Keratinocyte (primary cell): ENCODE data around the gene LAT. TPM values are rescaled to one million over a fixed set of nuclear protein-coding genes. Genes with fewer than 3 reads are reported as not detected.
"Not testable (repeated sequence)": the region's sequence is repeated elsewhere in the genome, so short reads cannot be mapped to it uniquely, and the experiment has no call there.

Source experiments
- DNase-seq: peaks from one replicate; pipeline ENCODE4 v3.0.0-alpha.2; 2011; ENCODE audit warnings: low read depth, missing footprints, low spot score
- FAIRE-seq: peaks from 2 replicates; lab custom pipeline; 2011; peaks lifted over from hg19 to GRCh38; lab: Jason Lieb, UNC
- H2AFZ ChIP-seq: 2 replicates; pipeline ENCODE4 v1.6.0; 2012; ENCODE audit warnings: low read length, control low read depth, inconsistent platforms; ENCODE audit not compliant: control insufficient read depth
- H3K27ac ChIP-seq: 2 replicates; pipeline ENCODE4 v1.5.1; 2011; ENCODE audit warnings: low read length; ENCODE audit not compliant: control insufficient read depth, insufficient read depth
- H3K27me3 ChIP-seq: 3 replicates; pipeline ENCODE4 v1.6.0; 2011; ENCODE audit warnings: low read length; ENCODE audit not compliant: control insufficient read depth, insufficient read depth; ENCODE audit errors: extremely low read depth
- H3K36me3 ChIP-seq, 2 experiments: 2 replicates in 1 of 2; 3 replicates in 1 of 2; pipeline ENCODE4 v1.5.1; 2011; ENCODE audit warnings: low read length in 2 of 2, mild to moderate bottlenecking in 1 of 2; ENCODE audit not compliant: control insufficient read depth in 2 of 2, insufficient read depth in 2 of 2; ENCODE audit errors: extremely low read depth in 1 of 2
- H3K4me1 ChIP-seq: 3 replicates; pipeline ENCODE4 v1.5.1; 2011; ENCODE audit warnings: low read length; ENCODE audit not compliant: control insufficient read depth, insufficient read depth; ENCODE audit errors: extremely low read depth
- H3K4me2 ChIP-seq: 3 replicates; pipeline ENCODE4 v1.6.0; 2011; ENCODE audit warnings: low read depth, low read length; ENCODE audit not compliant: control insufficient read depth, insufficient read depth; ENCODE audit errors: extremely low read depth
- H3K4me3 ChIP-seq, 3 experiments: fragments of 200-600 bp in 1 of 3; sonication (generic) in 1 of 3; 2 replicates in 2 of 3; 3 replicates in 1 of 3; pipeline ENCODE4 v1.5.1; 2011 to 2016; ENCODE audit warnings: low read length in 3 of 3, mild to moderate bottlenecking in 3 of 3, control low read depth in 2 of 3, inconsistent platforms in 1 of 3, low read depth in 1 of 3, mixed read lengths in 1 of 3, mixed run types in 1 of 3, moderate library complexity in 1 of 3; ENCODE audit not compliant: control insufficient read depth in 2 of 3, insufficient read depth in 2 of 3; ENCODE audit errors: extremely low read depth in 1 of 3
- H3K79me2 ChIP-seq: 2 replicates; pipeline ENCODE4 v1.6.0; 2012; ENCODE audit warnings: low read length; ENCODE audit not compliant: control insufficient read depth, insufficient read depth
- H3K9ac ChIP-seq: 3 replicates; pipeline ENCODE4 v1.6.0; 2011; ENCODE audit warnings: low read length; ENCODE audit not compliant: control insufficient read depth, insufficient read depth; ENCODE audit errors: extremely low read depth
- H3K9me1 ChIP-seq: 3 replicates; pipeline ENCODE4 v1.6.0; 2011; ENCODE audit warnings: low read length; ENCODE audit not compliant: control insufficient read depth, insufficient read depth; ENCODE audit errors: extremely low read depth
- H3K9me3 ChIP-seq: 2 replicates; pipeline ENCODE4 v1.5.1; 2012; ENCODE audit warnings: low read depth, low read length; ENCODE audit not compliant: control insufficient read depth
- H4K20me1 ChIP-seq: 3 replicates; pipeline ENCODE4 v1.6.0; 2011; ENCODE audit warnings: low read length; ENCODE audit not compliant: control insufficient read depth, insufficient read depth; ENCODE audit errors: extremely low read depth
- CTCF ChIP-seq, 3 experiments: IDR thresholded peaks in 1 of 3; conservative IDR thresholded peaks in 1 of 3; optimal IDR thresholded peaks in 1 of 3; 2 replicates in 2 of 3; 3 replicates in 1 of 3; pipeline versions ENCODE3 to v1.5.1; 2011; ENCODE audit warnings: low read length in 3 of 3, mild to moderate bottlenecking in 3 of 3, moderate library complexity in 2 of 3, control low read depth in 1 of 3, inconsistent platforms in 1 of 3; ENCODE audit not compliant: insufficient read depth in 2 of 3; ENCODE audit errors: extremely low read depth in 1 of 3
- EZH2 ChIP-seq: IDR thresholded peaks from one replicate; pipeline ENCODE4 v1.6.1; 2012; ENCODE audit warnings: inconsistent platforms, mild to moderate bottlenecking, low read length, moderate library complexity
- dilution Hi-C: fragments of 300-500 bp; cut with MboI; formaldehyde crosslinking; loops from one replicate; pipeline ENCODE4 v1.7.0; 2020; ENCODE audit warnings: low sequenced_read_pairs; ENCODE audit not compliant: extremely low pct_ligation_motif_present
- polyA plus RNA-seq, 5 experiments: library from polyadenylated mRNA; depleted of rRNA in 3 of 5; stranded (reverse) in 3 of 5; stranded (forward) in 1 of 5; unstranded in 1 of 5; fragments of >200 nt; gene quantifications; 1 replicate in 1 of 5; 2 replicates in 3 of 5; 3 replicates in 1 of 5; pipeline versions ENCODE4 v1.2.1 to v1.2.3, GENCODE V29; 2011 to 2012; ENCODE audit warnings: missing spikeins in 2 of 5, low read depth in 1 of 5, low replicate concordance in 1 of 5

LAT gene
- polyA plus RNA-seq, 1 donor (not counting 4 experiments of a cell fraction or from before 2014, with no cell fraction given): 1.2 TPM

GRCh38 chr16:28967156-28967555 lies 17.7 kb upstream of the LAT start:
- Histone ChIP-seq H3K4me1 (no peaks in the 10 kb centered on the region), H3K79me2 (no peaks in the 10 kb centered on the region), H3K9ac (no peak overlapping the region), H3K4me3 (no peak overlapping the region), H2AFZ (no peak overlapping the region), H3K4me2 (no peak overlapping the region), H3K27ac (no peak overlapping the region), H3K9me3 (no peaks in the 10 kb centered on the region), H3K36me3 (peaks cover 19 to 27% of the 10 kb centered on the region in 2 experiments), H3K27me3 (no peaks in the 10 kb centered on the region), H3K9me1 (no peaks in the 10 kb centered on the region), H4K20me1 (no peaks in the 10 kb centered on the region)
- TF ChIP-seq CTCF (optimal IDR thresholded peaks at IDR 0.05 in 1 of 3, IDR thresholded peaks at IDR 0.05 in 1 of 3, conservative IDR thresholded peaks at IDR 0.05 in 1 of 3; ENCODE audit: extremely low read depth in 1 of 3, insufficient read depth in 2 of 3, low read length in 3 of 3): no peak
- TF ChIP-seq EZH2: no peak
- DNase-seq (no peak), FAIRE-seq (no peak)
- dilution Hi-C loops: no loop called here

- FAIRE-seq, H2AFZ ChIP-seq, H3K4me1 ChIP-seq, H3K9me3 ChIP-seq, H3K36me3 ChIP-seq, H3K4me3 ChIP-seq, H4K20me1 ChIP-seq, H3K27me3 ChIP-seq, H3K9me1 ChIP-seq, H3K9ac ChIP-seq, H3K4me2 ChIP-seq, dilution Hi-C loops, H3K79me2 ChIP-seq, DNase-seq, H3K27ac ChIP-seq: not testable (repeated sequence)
These were observed 15.2 kb upstream of the LAT start for GRCh38 chr16:28969696-28970095.

- FAIRE-seq: no peak
These were observed 10.8 kb upstream of the LAT start for GRCh38 chr16:28974007-28974436.

More at GRCh38 chr16:28974007-28974436, 10.8 kb upstream of the LAT start:
- peaks cover 20% of the 10 kb centered on the region for H3K79me2 ChIP-seq
- H3K36me3 ChIP-seq: peaks cover 5 to 15% of the 10 kb centered on the region in 2 experiments
- H4K20me1 ChIP-seq: no peaks in the 10 kb centered on the region
- H3K9ac ChIP-seq: peak overlapping the region; percentile 88
- TF ChIP-seq EZH2: no peak
- peak; percentile 58 to 73 (median 69) for TF ChIP-seq CTCF (optimal IDR thresholded peaks at IDR 0.05 in 1 of 3, IDR thresholded peaks at IDR 0.05 in 1 of 3, conservative IDR thresholded peaks at IDR 0.05 in 1 of 3; ENCODE audit: extremely low read depth in 1 of 3, insufficient read depth in 2 of 3, low read length in 3 of 3)
- dilution Hi-C loops: no loop called here
- no peaks in the 10 kb centered on the region for H3K27me3 ChIP-seq
- peak overlapping the region; percentile 79 to 85 (median 84) for H3K4me3 ChIP-seq
- peak overlapping the region; percentile 89 for H3K27ac ChIP-seq
- peak overlapping the region; percentile 81 for H3K4me2 ChIP-seq
- H2AFZ ChIP-seq: peak overlapping the region; percentile 89
- H3K4me1 ChIP-seq: peaks cover 8% of the 10 kb centered on the region
- H3K9me1 ChIP-seq: no peaks in the 10 kb centered on the region
- peak; percentile 49 for DNase-seq
- no peaks in the 10 kb centered on the region for H3K9me3 ChIP-seq
